Keratinocyte (primary cell): ENCODE measurements around the gene ISM1. TPM values are rescaled to one million over a fixed set of nuclear protein-coding genes. Genes with fewer than 3 reads are reported as not detected.

Experiments
- DNase-seq: peaks from one replicate; pipeline ENCODE4 v3.0.0-alpha.2; 2011; ENCODE audit warnings: low read depth, missing footprints, low spot score
- FAIRE-seq: peaks from 2 replicates; lab custom pipeline; 2011; peaks lifted over from hg19 to GRCh38; lab: Jason Lieb, UNC
- H2AFZ ChIP-seq: 2 replicates; pipeline ENCODE4 v1.6.0; 2012; ENCODE audit warnings: low read length, control low read depth, inconsistent platforms; ENCODE audit not compliant: control insufficient read depth
- H3K27ac ChIP-seq: 2 replicates; pipeline ENCODE4 v1.5.1; 2011; ENCODE audit warnings: low read length; ENCODE audit not compliant: control insufficient read depth, insufficient read depth
- H3K27me3 ChIP-seq: 3 replicates; pipeline ENCODE4 v1.6.0; 2011; ENCODE audit warnings: low read length; ENCODE audit not compliant: control insufficient read depth, insufficient read depth; ENCODE audit errors: extremely low read depth
- H3K36me3 ChIP-seq, 2 experiments: 2 replicates in 1 of 2; 3 replicates in 1 of 2; pipeline ENCODE4 v1.5.1; 2011; ENCODE audit warnings: low read length in 2 of 2, mild to moderate bottlenecking in 1 of 2; ENCODE audit not compliant: control insufficient read depth in 2 of 2, insufficient read depth in 2 of 2; ENCODE audit errors: extremely low read depth in 1 of 2
- H3K4me1 ChIP-seq: 3 replicates; pipeline ENCODE4 v1.5.1; 2011; ENCODE audit warnings: low read length; ENCODE audit not compliant: control insufficient read depth, insufficient read depth; ENCODE audit errors: extremely low read depth
- H3K4me2 ChIP-seq: 3 replicates; pipeline ENCODE4 v1.6.0; 2011; ENCODE audit warnings: low read depth, low read length; ENCODE audit not compliant: control insufficient read depth, insufficient read depth; ENCODE audit errors: extremely low read depth
- H3K4me3 ChIP-seq, 3 experiments: fragments of 200-600 bp in 1 of 3; sonication (generic) in 1 of 3; 2 replicates in 2 of 3; 3 replicates in 1 of 3; pipeline ENCODE4 v1.5.1; 2011 to 2016; ENCODE audit warnings: low read length in 3 of 3, mild to moderate bottlenecking in 3 of 3, control low read depth in 2 of 3, inconsistent platforms in 1 of 3, low read depth in 1 of 3, mixed read lengths in 1 of 3, mixed run types in 1 of 3, moderate library complexity in 1 of 3; ENCODE audit not compliant: control insufficient read depth in 2 of 3, insufficient read depth in 2 of 3; ENCODE audit errors: extremely low read depth in 1 of 3
- H3K79me2 ChIP-seq: 2 replicates; pipeline ENCODE4 v1.6.0; 2012; ENCODE audit warnings: low read length; ENCODE audit not compliant: control insufficient read depth, insufficient read depth
- H3K9ac ChIP-seq: 3 replicates; pipeline ENCODE4 v1.6.0; 2011; ENCODE audit warnings: low read length; ENCODE audit not compliant: control insufficient read depth, insufficient read depth; ENCODE audit errors: extremely low read depth
- H3K9me1 ChIP-seq: 3 replicates; pipeline ENCODE4 v1.6.0; 2011; ENCODE audit warnings: low read length; ENCODE audit not compliant: control insufficient read depth, insufficient read depth; ENCODE audit errors: extremely low read depth
- H3K9me3 ChIP-seq: 2 replicates; pipeline ENCODE4 v1.5.1; 2012; ENCODE audit warnings: low read depth, low read length; ENCODE audit not compliant: control insufficient read depth
- H4K20me1 ChIP-seq: 3 replicates; pipeline ENCODE4 v1.6.0; 2011; ENCODE audit warnings: low read length; ENCODE audit not compliant: control insufficient read depth, insufficient read depth; ENCODE audit errors: extremely low read depth
- EZH2 ChIP-seq: IDR thresholded peaks from one replicate; pipeline ENCODE4 v1.6.1; 2012; ENCODE audit warnings: inconsistent platforms, mild to moderate bottlenecking, low read length, moderate library complexity
- dilution Hi-C: fragments of 300-500 bp; cut with MboI; formaldehyde crosslinking; loops from one replicate; pipeline ENCODE4 v1.7.0; 2020; ENCODE audit warnings: low sequenced_read_pairs; ENCODE audit not compliant: extremely low pct_ligation_motif_present
- polyA plus RNA-seq, 5 experiments: library from polyadenylated mRNA; depleted of rRNA in 3 of 5; stranded (reverse) in 3 of 5; stranded (forward) in 1 of 5; unstranded in 1 of 5; fragments of >200 nt; gene quantifications; 1 replicate in 1 of 5; 2 replicates in 3 of 5; 3 replicates in 1 of 5; pipeline versions ENCODE4 v1.2.1 to v1.2.3, GENCODE V29; 2011 to 2012; ENCODE audit warnings: missing spikeins in 2 of 5, low read depth in 1 of 5, low replicate concordance in 1 of 5
- TF ChIP-seq, protein P1 (sequence below), 3 experiments: IDR thresholded peaks in 1 of 3; conservative IDR thresholded peaks in 1 of 3; optimal IDR thresholded peaks in 1 of 3; 2 replicates in 2 of 3; 3 replicates in 1 of 3; pipeline versions ENCODE3 to v1.5.1; 2011; ENCODE audit warnings: low read length in 3 of 3, mild to moderate bottlenecking in 3 of 3, moderate library complexity in 2 of 3, control low read depth in 1 of 3, inconsistent platforms in 1 of 3; ENCODE audit not compliant: insufficient read depth in 2 of 3; ENCODE audit errors: extremely low read depth in 1 of 3

ISM1 gene
- polyA plus RNA-seq, 1 donor (not counting 4 experiments of a cell fraction or from before 2014, with no cell fraction given), result 3.3 TPM

DNA sequence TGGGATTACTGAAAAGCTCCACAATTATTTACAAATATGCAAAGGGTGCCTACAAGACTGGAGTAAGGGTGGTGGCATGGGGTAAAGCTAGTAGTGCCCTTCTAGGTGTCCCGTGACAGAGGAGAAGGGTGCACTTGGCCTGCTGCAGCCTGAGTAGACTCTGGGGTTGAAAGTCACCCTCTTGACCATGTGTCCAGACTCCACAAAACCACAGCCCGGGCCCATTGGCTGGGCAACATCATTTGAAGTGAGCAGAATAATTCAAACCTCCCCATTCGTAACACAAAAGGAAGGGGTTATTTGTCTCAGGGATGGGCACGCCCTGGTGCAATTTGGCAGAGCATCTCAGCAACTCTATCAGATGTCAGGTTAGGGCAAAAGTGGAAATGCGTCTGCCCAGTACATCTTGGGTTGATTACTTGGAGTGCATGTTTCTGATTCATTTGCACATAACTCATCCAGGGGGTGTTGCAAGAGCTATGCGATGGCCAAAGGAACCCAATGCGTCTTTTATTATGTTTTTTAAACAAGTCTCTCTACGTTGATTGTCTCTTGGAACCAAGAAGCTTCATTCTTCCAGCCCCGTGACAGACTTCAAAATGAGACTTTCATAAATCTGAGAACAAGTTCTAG lies 56.7 kb downstream of the ISM1 start:
- H4K20me1 ChIP-seq, result no peaks in the 10 kb centered on the region
- H3K4me2 ChIP-seq, result no peak overlapping the region
- H3K9me3 ChIP-seq, result no peaks in the 10 kb centered on the region
- H3K9me1 ChIP-seq, result no peaks in the 10 kb centered on the region
- H3K4me1 ChIP-seq, result peaks cover 11% of the 10 kb centered on the region
- H3K27ac ChIP-seq, result no peak overlapping the region
- no peak overlapping the region for H3K4me3 ChIP-seq
- no peaks in the 10 kb centered on the region for H3K36me3 ChIP-seq
- H2AFZ ChIP-seq, result no peak overlapping the region
- dilution Hi-C loops, result no loop called here
- DNase-seq, result no peak
- H3K9ac ChIP-seq, result no peak overlapping the region
- no peaks in the 10 kb centered on the region for H3K27me3 ChIP-seq
- H3K79me2 ChIP-seq, result no peaks in the 10 kb centered on the region
- TF ChIP-seq EZH2, result no peak
- TF ChIP-seq, protein P1, sequence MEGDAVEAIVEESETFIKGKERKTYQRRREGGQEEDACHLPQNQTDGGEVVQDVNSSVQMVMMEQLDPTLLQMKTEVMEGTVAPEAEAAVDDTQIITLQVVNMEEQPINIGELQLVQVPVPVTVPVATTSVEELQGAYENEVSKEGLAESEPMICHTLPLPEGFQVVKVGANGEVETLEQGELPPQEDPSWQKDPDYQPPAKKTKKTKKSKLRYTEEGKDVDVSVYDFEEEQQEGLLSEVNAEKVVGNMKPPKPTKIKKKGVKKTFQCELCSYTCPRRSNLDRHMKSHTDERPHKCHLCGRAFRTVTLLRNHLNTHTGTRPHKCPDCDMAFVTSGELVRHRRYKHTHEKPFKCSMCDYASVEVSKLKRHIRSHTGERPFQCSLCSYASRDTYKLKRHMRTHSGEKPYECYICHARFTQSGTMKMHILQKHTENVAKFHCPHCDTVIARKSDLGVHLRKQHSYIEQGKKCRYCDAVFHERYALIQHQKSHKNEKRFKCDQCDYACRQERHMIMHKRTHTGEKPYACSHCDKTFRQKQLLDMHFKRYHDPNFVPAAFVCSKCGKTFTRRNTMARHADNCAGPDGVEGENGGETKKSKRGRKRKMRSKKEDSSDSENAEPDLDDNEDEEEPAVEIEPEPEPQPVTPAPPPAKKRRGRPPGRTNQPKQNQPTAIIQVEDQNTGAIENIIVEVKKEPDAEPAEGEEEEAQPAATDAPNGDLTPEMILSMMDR (optimal IDR thresholded peaks at IDR 0.05 in 1 of 3, IDR thresholded peaks at IDR 0.05 in 1 of 3, conservative IDR thresholded peaks at IDR 0.05 in 1 of 3; ENCODE audit: extremely low read depth in 1 of 3, insufficient read depth in 2 of 3, low read length in 3 of 3), result no peak
- no peak for FAIRE-seq

DNA sequence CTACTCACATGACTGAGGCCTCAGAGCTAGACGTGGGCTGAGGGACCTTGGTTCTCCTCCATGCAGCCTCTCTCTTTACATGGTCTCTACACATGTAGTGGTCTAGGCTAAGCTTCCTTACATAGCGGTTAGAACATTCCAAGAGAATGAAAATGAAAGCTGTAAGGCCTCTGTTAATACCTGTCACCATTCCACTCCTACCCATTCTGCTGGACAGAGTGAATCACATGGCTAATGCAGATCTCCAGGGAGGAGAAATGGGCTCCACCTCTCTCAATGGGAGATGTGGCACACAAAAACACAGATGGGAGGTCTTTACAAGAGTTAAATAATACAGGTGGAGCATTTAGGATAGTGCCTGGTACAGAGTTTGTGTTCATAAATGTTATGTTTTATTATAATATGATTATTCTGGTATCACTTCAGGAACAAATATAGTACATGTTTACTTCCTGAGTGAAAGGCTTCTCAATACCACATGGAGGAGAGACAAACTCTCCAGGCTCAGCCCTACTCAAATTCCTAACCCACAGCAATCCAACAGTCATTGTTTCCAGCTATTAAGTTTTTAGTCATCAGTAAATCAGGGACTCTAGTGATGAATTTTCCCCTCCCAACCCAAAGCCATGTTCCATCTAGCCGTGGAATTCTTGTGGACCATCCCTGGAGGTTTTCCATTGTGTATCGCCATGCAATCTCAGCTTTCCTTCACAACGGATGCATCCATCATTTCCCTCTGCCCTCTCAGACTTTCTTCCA lies 57.9 kb downstream of the ISM1 start:
- dilution Hi-C loops, result no loop called here
- H2AFZ ChIP-seq, result no peak overlapping the region
- no peak overlapping the region for H3K4me2 ChIP-seq
- no peaks in the 10 kb centered on the region for H3K9me3 ChIP-seq
- no peaks in the 10 kb centered on the region for H4K20me1 ChIP-seq
- H3K79me2 ChIP-seq, result no peaks in the 10 kb centered on the region
- no peak for DNase-seq
- TF ChIP-seq, protein P1 (optimal IDR thresholded peaks at IDR 0.05 in 1 of 3, IDR thresholded peaks at IDR 0.05 in 1 of 3, conservative IDR thresholded peaks at IDR 0.05 in 1 of 3; ENCODE audit: extremely low read depth in 1 of 3, insufficient read depth in 2 of 3, low read length in 3 of 3), result no peak
- no peak for TF ChIP-seq EZH2
- H3K4me1 ChIP-seq, result peaks cover 11% of the 10 kb centered on the region
- H3K4me3 ChIP-seq, result no peak overlapping the region
- FAIRE-seq, result peak; percentile 44
- no peaks in the 10 kb centered on the region for H3K9me1 ChIP-seq
- H3K27ac ChIP-seq, result no peak overlapping the region
- H3K9ac ChIP-seq, result no peak overlapping the region
- H3K27me3 ChIP-seq, result no peaks in the 10 kb centered on the region
- H3K36me3 ChIP-seq, result no peaks in the 10 kb centered on the region
